Hindlimb muscle (tissue), 1 donor: ENCODE measurements around the gene PRKAA1. TPM values are rescaled to one million over a fixed set of nuclear protein-coding genes. Genes with fewer than 3 reads are reported as not detected.
"Not testable (repeated sequence)": the region's sequence is repeated elsewhere in the genome, so short reads cannot be mapped to it uniquely, and the experiment has no call there.

Experiments used
- DNase-seq: peaks from one replicate; pipeline ENCODE4 v3.0.0-alpha.2; 2013
- polyA plus RNA-seq: library from polyadenylated mRNA; unstranded; fragments of 120-200 nt; gene quantifications from one replicate; pipeline ENCODE4 v1.2.1, GENCODE V29; 2013; ENCODE audit not compliant: insufficient read length

The PRKAA1 gene
- polyA plus RNA-seq, 1 donor, result 28.6 TPM

GRCh38 chr5:40720069-40720468, 78.1 kb downstream of the PRKAA1 start:
- DNase-seq, result no peak

GRCh38 chr5:40717281-40717680, 80.9 kb downstream of the PRKAA1 start:
- no peak for DNase-seq

- DNase-seq, result no peak
Measured at GRCh38 chr5:40716590-40716989, 81.6 kb downstream of the PRKAA1 start.

GRCh38 chr5:40716000-40716399, 82.2 kb downstream of the PRKAA1 start:
- no peak for DNase-seq

GRCh38 chr5:40714001-40714400, 84.2 kb downstream of the PRKAA1 start:
- no peak for DNase-seq

GRCh38 chr5:40710575-40710974, 87.6 kb downstream of the PRKAA1 start:
- not testable (repeated sequence) for DNase-seq

Other genes with a start within 250 kb of the PRKAA1 start
- 5.3 TPM for gene PTGER4, start 118.5 kb downstream of the PRKAA1 start, polyA plus RNA-seq
- 18.8 TPM for gene TTC33, start 42.4 kb downstream of the PRKAA1 start, polyA plus RNA-seq
- 2,598 TPM for gene RPL37, start 36.8 kb upstream of the PRKAA1 start, polyA plus RNA-seq
- gene CARD6, start 43.0 kb upstream of the PRKAA1 start, polyA plus RNA-seq, result 1.8 TPM
- gene C7, start 111.1 kb upstream of the PRKAA1 start, polyA plus RNA-seq, result 4.0 TPM